ENCODE measurements around the gene SKI. TPM values are rescaled to one million over a fixed set of nuclear protein-coding genes. Genes with fewer than 3 reads are reported as not detected.

The SKI gene
- total and polyA plus RNA-seq, 5 donors: 35.6 to 83.1 (median 65.3) TPM

DNA sequence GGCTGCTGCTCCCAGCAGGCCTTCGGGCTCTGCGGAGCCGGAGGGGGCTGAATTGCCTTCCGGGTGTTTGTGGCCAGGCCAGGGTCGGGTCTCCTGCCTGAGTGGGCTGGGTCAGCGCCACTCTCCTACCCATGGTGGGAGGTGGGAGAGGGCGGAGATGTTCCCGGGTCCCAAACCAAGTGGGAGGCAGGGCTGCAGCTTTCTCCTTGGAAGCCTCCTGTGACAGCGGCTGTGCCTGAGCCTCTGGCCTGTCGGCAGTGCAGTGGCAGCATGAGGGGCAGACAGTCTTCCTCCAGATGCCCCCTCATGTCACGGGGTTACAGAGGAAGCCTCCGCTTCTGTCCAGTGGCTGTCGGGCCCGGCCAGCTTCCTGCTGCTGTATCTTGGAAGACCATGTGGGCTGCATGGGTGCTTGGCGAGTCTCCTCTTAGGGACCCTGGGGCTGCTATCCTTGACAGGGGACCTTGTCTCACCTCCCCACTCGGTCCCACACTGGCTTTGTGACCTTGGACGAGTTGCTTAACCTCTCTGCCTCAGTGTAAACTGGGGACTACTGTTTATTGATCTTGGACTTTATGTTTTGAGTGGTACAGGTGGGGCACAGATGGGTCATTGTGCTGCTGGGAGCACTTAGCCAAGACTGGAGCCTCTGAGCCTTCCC is 4.3 kb downstream of the SKI start:
- 24% methylated on average over 17 of the region's 17 CpGs for whole genome bisulfite sequencing
- peaks cover 33% of the 10 kb centered on the region for H3K4me1 ChIP-seq (ENCODE audit: control insufficient read depth, insufficient read depth, low read length)
- no peaks in the 10 kb centered on the region for H3K9me3 ChIP-seq (ENCODE audit: control insufficient read depth, low read length)
- peak overlapping the region; percentile 94 for H3K4me3 ChIP-seq (ENCODE audit: low read length)
- intact Hi-C loops (cut with DNase I): loop anchor here in 3 of 4 donors (5.0 kb wide), 2 partner anchors 70 to 80 kb away; no protein-coding TSS in a partner anchor
- peak in 1 of 3 donors; percentile 72 for DNase-seq
- no peaks in the 10 kb centered on the region for H3K27me3 ChIP-seq (ENCODE audit: control insufficient read depth, insufficient read depth)
- no peak for ATAC-seq
- H3K27ac ChIP-seq (ENCODE audit: low read length): peak overlapping the region; percentile 80

DNA sequence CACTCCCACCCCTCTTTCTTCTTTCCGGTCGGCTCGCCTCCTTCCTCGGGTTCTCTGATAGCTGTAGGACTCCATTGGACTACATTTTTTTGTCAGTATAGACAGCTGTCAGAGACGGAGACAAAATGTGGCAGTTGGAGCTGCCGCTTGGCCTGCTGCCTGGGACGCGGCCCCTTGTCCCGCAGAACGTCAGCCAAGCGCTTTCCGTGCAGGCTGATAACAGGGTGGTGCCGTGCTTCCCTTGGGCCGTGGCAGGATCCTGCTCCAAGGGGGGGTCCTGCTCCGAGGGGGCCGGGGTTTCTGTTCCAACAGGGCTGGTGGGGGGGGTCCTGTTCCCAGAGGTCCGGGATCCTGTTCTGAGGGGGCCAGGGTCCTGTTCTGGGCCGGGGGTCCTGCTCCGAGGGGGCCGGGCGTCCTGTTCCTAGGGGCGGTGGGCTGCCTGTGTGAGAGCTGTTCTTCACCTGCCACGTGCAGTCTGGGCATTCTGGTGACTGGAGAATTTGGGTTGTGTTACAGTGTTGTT is 4.9 kb downstream of the SKI start:
- DNase-seq: peak; percentile 72 to 86 (median 85)
- intact Hi-C loops (cut with DNase I): loop anchor here in 3 of 4 donors (5.0 kb wide), 2 partner anchors 69 to 79 kb away; no protein-coding TSS in a partner anchor
- peak in 1 of 2 donors; percentile 3 for ATAC-seq
- no peaks in the 10 kb centered on the region for H3K9me3 ChIP-seq (ENCODE audit: control insufficient read depth, low read length)
- H3K27ac ChIP-seq (ENCODE audit: low read length): peak overlapping the region; percentile 80
- H3K4me1 ChIP-seq (ENCODE audit: control insufficient read depth, insufficient read depth, low read length): peaks cover 38% of the 10 kb centered on the region
- no peaks in the 10 kb centered on the region for H3K27me3 ChIP-seq (ENCODE audit: control insufficient read depth, insufficient read depth)
- H3K4me3 ChIP-seq (ENCODE audit: low read length): peak overlapping the region; percentile 94
- 31% methylated on average over 23 of the region's 23 CpGs for WGBS

GRCh38 chr1:2233468-2233867 is 5.3 kb downstream of the SKI start:
- Histone ChIP-seq H3K4me1 (ENCODE audit: control insufficient read depth, insufficient read depth, low read length) (peaks cover 43% of the 10 kb centered on the region), H3K4me3 (ENCODE audit: low read length) (peak overlapping the region; percentile 94), H3K27me3 (ENCODE audit: control insufficient read depth, insufficient read depth) (no peaks in the 10 kb centered on the region), H3K9me3 (ENCODE audit: control insufficient read depth, low read length) (no peaks in the 10 kb centered on the region), H3K27ac (ENCODE audit: low read length) (peak overlapping the region; percentile 77)
- DNase-seq (peak in 1 of 3 donors; percentile 42), ATAC-seq (no peak)
- WGBS: 61% methylated on average over 12 of the region's 12 CpGs
- intact Hi-C loops (cut with DNase I): loop anchor here in 3 of 4 donors (5.0 kb wide), 2 partner anchors 69 to 79 kb away; no protein-coding TSS in a partner anchor

- Histone ChIP-seq H3K4me3 (ENCODE audit: low read length) (peak overlapping the region; percentile 2), H3K4me1 (ENCODE audit: control insufficient read depth, insufficient read depth, low read length) (peaks cover 45% of the 10 kb centered on the region), H3K27ac (ENCODE audit: low read length) (peak overlapping the region; percentile 77), H3K9me3 (ENCODE audit: control insufficient read depth, low read length) (no peaks in the 10 kb centered on the region), H3K27me3 (ENCODE audit: control insufficient read depth, insufficient read depth) (no peaks in the 10 kb centered on the region)
- 8% methylated on average over 27 of the region's 27 CpGs for WGBS
- DNase-seq (peak; percentile 96 to 98 (median 96)), ATAC-seq (peak; percentile 81)
- intact Hi-C loops (cut with DNase I): loop anchor here in 3 of 4 donors (5.0 kb wide), 2 partner anchors 68 to 78 kb away; no protein-coding TSS in a partner anchor
Observed at GRCh38 chr1:2233997-2234761, 6.1 kb downstream of the SKI start.

DNA sequence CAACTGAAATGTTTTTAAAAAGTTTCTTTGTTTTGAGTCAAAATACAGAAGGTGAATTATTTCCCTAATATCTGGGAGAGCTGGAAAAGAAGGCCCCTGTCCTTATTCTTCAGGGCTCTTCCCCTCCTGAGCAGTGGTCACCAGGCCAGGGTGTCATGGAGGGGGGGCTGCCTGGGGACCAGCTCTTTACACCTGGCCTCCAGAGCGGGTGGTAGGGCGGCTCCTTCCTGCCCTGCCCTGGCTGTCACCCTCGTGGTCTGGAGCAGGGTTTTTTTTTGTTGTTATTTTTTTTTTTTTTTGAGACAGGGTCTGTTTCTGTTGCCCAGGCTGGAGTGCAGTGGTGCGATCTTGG is 6.6 kb downstream of the SKI start:
- Histone ChIP-seq H3K27ac (ENCODE audit: low read length) (peak overlapping the region; percentile 85), H3K4me3 (ENCODE audit: low read length) (no peak overlapping the region), H3K27me3 (ENCODE audit: control insufficient read depth, insufficient read depth) (no peaks in the 10 kb centered on the region), H3K4me1 (ENCODE audit: control insufficient read depth, insufficient read depth, low read length) (peaks cover 50% of the 10 kb centered on the region), H3K9me3 (ENCODE audit: control insufficient read depth, low read length) (no peaks in the 10 kb centered on the region)
- intact Hi-C loops (cut with DNase I): loop anchor here in 3 of 4 donors (5.0 kb wide), 2 partner anchors 68 to 78 kb away; no protein-coding TSS in a partner anchor
- DNase-seq (peak in 1 of 3 donors; percentile 79), ATAC-seq (peak; percentile 0 to 10)
- 30% methylated on average over 4 of the region's 4 CpGs for WGBS

DNA sequence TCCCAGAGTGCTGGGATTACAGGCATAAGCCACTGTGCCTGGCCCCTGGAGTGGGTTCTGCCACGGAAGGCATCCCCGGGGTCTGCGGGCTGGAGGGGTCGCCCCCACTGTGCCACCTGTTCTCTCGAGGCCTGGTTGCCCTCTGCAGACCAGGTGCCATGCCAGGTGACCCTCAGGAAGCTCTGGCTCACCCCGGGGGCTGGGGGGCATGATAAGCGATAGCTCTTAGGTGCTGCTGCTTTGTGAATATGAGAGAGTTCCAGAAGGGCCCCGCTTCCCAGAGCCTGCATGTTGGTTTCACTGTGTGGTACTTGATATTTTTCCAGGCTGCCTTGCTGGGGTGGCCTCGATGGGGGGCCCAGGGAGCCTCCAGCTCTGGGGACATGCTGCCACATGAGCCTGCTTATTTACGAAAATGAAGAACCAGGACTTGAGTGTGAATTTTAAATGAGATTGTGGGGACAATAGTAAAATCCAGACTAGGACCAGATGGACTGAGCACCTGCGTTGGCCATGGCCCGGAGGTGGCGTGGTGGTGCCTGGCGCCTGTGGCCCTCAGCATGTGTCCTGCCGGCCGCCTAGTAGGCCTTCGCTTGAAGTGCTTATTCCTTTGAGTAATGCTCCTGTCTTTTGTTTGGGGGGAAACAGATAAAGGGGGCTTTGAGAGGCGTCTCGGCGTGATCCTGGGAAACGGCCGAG is 7.3 kb downstream of the SKI start:
- Histone ChIP-seq H3K27me3 (ENCODE audit: control insufficient read depth, insufficient read depth) (no peaks in the 10 kb centered on the region), H3K4me1 (ENCODE audit: control insufficient read depth, insufficient read depth, low read length) (peaks cover 51% of the 10 kb centered on the region), H3K4me3 (ENCODE audit: low read length) (no peak overlapping the region), H3K27ac (ENCODE audit: low read length) (peak overlapping the region; percentile 53), H3K9me3 (ENCODE audit: control insufficient read depth, low read length) (no peaks in the 10 kb centered on the region)
- DNase-seq (peak in 1 of 3 donors; percentile 62), ATAC-seq (no peak)
- WGBS: 81% methylated on average over 22 of the region's 22 CpGs
- intact Hi-C loops (cut with DNase I): no loop called here

DNA sequence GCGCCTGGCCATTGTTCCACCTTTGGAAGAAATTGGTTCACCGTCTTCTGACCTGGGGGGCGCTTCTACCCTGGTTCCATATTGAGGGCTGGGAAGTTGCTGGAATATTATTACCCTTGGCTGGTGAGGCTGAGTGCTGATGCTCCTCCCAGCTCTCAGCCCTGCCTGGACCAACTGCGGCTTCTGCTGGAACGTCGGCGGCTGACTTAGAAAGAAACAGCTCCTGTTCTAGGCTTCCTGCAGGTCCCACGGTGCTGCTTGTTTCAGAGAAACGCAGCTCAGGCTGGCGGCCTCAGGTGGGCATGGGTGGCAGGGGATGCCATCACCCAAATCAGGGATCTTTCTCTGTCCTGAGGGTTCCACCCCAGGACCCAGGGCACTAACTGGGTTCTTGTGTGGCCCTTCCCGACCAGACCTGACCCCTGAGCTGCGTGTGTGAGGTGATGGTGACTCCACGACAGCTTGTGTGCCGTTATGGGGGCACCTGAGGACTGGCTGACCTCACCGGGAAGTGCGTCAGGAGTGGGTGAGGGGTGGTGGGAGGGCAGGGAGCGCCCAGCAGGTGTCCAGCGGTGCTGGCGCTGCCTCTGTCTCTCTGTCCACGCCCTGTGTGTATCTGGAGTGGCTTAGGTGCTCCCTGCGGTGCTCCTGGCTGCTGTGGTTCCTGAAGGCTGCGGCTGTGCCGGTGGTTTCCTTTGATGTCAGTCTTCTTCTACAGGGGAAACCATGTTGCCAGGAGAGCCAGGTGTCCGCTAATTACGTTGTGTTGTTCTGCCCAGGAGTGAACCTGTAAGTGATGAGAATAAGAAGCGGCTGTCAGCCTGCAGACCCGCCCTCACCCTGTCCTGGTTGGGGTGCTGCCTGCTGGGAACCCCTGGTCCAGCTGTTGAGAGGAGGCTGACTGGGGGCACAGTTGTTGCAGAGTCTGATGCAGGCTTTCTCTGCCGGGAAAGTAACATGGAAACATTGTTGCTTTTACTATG is 8.9 kb downstream of the SKI start:
- intact Hi-C loops (cut with DNase I): no loop called here
- DNase-seq (peak; percentile 13 to 62 (median 58)), ATAC-seq (no peak)
- WGBS: 67% methylated on average over 28 of the region's 28 CpGs
- Histone ChIP-seq H3K9me3 (ENCODE audit: control insufficient read depth, low read length) (no peaks in the 10 kb centered on the region), H3K4me1 (ENCODE audit: control insufficient read depth, insufficient read depth, low read length) (peaks cover 52% of the 10 kb centered on the region), H3K27me3 (ENCODE audit: control insufficient read depth, insufficient read depth) (no peaks in the 10 kb centered on the region), H3K27ac (ENCODE audit: low read length) (no peak overlapping the region), H3K4me3 (ENCODE audit: low read length) (no peak overlapping the region)

- no peak overlapping the region for H3K4me3 ChIP-seq (ENCODE audit: low read length)
- no peaks in the 10 kb centered on the region for H3K9me3 ChIP-seq (ENCODE audit: control insufficient read depth, low read length)
- H3K4me1 ChIP-seq (ENCODE audit: control insufficient read depth, insufficient read depth, low read length): peaks cover 55% of the 10 kb centered on the region
- no peaks in the 10 kb centered on the region for H3K27me3 ChIP-seq (ENCODE audit: control insufficient read depth, insufficient read depth)
- peak overlapping the region; percentile 9 for H3K27ac ChIP-seq (ENCODE audit: low read length)
- 48% methylated on average over 19 of the region's 19 CpGs for WGBS
- peak; percentile 31 to 72 (median 70) for DNase-seq
- ATAC-seq: no peak
- intact Hi-C loops (cut with DNase I): no loop called here
Observed at GRCh38 chr1:2237773-2238172, 9.7 kb downstream of the SKI start.

- H3K27ac ChIP-seq (ENCODE audit: low read length): no peak overlapping the region
- DNase-seq (peak in 2 of 3 donors; percentile 61 to 68), ATAC-seq (no peak)
- 64% methylated on average over 25 of the region's 25 CpGs for WGBS
- intact Hi-C loops (cut with DNase I): no loop called here
- no peaks in the 10 kb centered on the region for H3K27me3 ChIP-seq (ENCODE audit: control insufficient read depth, insufficient read depth)
- peaks cover 54% of the 10 kb centered on the region for H3K4me1 ChIP-seq (ENCODE audit: control insufficient read depth, insufficient read depth, low read length)
- no peak overlapping the region for H3K4me3 ChIP-seq (ENCODE audit: low read length)
- H3K9me3 ChIP-seq (ENCODE audit: control insufficient read depth, low read length): no peaks in the 10 kb centered on the region
Observed at GRCh38 chr1:2238361-2239012, 10.4 kb downstream of the SKI start.

All from right cardiac atrium (tissue), 5 donors.